Activated naive CD8-positive, alpha-beta T cell (primary cell): ENCODE results near the gene CRY2.

Experiments
- H3K27ac Mint-ChIP-seq: one replicate; pipeline ENCODE4 v1.8.0; 2021; ENCODE audit warnings: mixed read lengths
- H3K27me3 Mint-ChIP-seq: one replicate; pipeline ENCODE4 v1.8.0; 2021; ENCODE audit warnings: mixed read lengths
- H3K36me3 Mint-ChIP-seq: one replicate; pipeline ENCODE4 v1.8.0; 2021; ENCODE audit warnings: mixed read lengths
- H3K4me1 Mint-ChIP-seq: one replicate; pipeline ENCODE4 v1.8.0; 2021; ENCODE audit warnings: low read depth, mixed read lengths
- H3K4me3 Mint-ChIP-seq: one replicate; pipeline ENCODE4 v1.8.0; 2021; ENCODE audit warnings: mild to moderate bottlenecking, mixed read lengths
- H3K9me3 Mint-ChIP-seq: one replicate; pipeline ENCODE4 v1.8.0; 2021; ENCODE audit warnings: low read depth, mixed read lengths

Gene CRY2

DNA sequence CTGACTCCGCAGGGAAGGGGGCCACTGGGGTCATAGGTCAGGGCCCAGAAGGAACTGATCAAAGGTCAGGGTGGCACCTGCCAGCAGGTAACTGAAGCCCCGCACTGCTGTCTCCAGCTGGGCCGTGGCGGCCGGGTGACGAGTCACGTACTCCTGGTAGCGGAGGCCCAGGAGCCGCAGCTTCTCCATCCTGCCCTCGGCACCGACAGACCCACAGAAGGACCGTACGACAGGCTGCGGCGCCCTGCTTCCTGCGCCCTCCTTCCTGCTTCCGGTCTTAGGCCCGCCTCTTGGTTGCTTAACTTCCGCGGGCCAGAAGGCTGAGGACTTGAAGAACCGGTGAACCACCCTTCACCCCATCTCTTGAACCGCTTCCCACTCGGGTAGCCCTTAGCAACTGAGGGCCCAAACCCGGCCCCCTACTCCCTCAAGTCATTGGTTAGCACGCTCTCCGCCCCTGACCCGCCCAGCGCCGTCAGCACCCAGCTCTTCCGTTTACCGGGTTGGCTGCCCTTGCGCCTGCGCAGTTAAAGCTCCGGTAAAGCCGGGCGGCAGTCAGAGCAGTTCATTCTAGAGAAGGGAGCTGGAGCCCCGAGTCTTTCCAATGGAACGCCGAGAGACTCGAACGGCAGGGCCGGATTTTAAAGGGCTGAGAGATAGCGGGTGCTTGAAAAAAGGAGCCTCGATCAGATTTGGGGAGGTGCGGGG lies 70.5 kb downstream of the CRY2 start, which contains the start of gene PEX16:
TSS of gene PEX16 (minus strand) at position 255 of the 708 bp plus-strand sequence. CDS start at position 189, 66 bp downstream.
- Mint-ChIP-seq H3K4me1 (peaks cover 37% of the 10 kb centered on the region), H3K27me3 (no peaks in the 10 kb centered on the region), H3K4me3 (peak within 1 kb of the TSS; percentile 95), H3K36me3 (no peaks in the 10 kb centered on the region), H3K9me3 (no peaks in the 10 kb centered on the region), H3K27ac (peak within 1 kb of the TSS; percentile 97)

DNA sequence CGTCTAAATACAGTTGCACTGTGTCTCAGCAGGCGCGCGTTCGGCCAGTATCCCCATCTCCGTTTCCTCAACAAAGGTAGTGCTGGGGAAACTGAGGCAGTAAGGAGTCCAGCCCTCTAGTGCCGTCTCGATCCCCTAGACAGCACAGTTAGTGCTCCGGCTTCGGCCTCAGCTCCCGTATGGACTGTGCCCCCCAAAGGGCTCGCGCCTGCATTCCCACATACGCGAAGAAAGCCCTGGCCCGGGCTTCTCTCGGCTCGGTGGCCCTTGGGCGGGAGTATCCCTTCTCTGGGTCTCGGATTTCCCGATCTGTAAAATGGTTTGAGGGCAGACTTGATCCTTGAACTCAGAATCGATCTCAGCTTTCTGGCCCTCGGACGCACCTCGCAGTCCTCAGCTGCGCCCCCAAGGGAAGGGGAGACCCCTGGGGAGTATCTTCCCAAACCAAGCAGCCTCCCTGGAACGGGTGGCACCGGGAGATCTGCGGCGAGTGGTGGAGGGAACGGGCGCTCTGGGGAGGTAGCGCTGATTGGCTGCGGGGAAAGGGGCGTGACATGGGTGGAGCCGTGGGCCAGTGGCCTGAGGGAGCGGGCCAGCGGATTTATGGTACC lies 71.2 kb downstream of the CRY2 start:
- H3K27me3 Mint-ChIP-seq: no peaks in the 10 kb centered on the region
- no peaks in the 10 kb centered on the region for H3K36me3 Mint-ChIP-seq
- no peaks in the 10 kb centered on the region for H3K9me3 Mint-ChIP-seq
- H3K4me3 Mint-ChIP-seq: peak overlapping the region; percentile 95
- peaks cover 41% of the 10 kb centered on the region for H3K4me1 Mint-ChIP-seq
- H3K27ac Mint-ChIP-seq: peak overlapping the region; percentile 97

DNA sequence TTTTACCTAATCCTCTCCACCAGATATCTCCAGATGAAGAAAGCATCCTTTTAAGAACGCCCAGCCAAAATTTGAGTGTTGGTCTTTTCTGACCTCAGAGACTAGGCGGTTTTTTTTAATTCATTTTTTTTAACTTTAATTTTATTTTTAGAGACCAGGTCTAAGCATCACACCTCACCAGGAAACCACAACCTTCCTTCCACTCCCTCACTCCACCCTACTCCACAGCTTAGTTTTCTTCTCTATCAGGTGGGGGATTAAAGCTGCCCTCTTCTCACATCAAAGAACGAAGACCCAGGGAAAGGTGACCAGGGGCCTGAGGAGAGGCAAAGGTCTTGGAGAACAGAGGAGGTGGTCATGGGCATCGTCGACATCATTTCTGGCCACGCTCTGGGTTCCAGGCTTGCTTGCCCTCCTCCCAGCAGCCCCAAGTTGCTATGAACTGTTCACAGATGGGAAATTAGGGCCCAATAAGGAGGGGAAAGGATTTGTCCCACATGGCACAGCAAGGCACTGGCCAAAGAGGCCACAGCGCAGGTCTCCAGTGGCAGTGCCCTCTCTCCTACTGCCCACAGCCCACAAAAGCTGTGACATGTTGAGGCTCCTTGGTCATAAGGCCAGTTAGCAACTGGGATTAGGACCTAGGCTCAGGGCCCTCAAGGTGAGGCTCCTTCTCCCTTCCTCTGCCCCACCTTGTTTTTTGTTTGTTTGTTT lies 71.8 kb downstream of the CRY2 start:
- peak overlapping the region; percentile 97 for H3K27ac Mint-ChIP-seq
- no peaks in the 10 kb centered on the region for H3K9me3 Mint-ChIP-seq
- no peaks in the 10 kb centered on the region for H3K36me3 Mint-ChIP-seq
- H3K4me3 Mint-ChIP-seq: peak overlapping the region; percentile 95
- H3K4me1 Mint-ChIP-seq: peaks cover 43% of the 10 kb centered on the region
- no peaks in the 10 kb centered on the region for H3K27me3 Mint-ChIP-seq

DNA sequence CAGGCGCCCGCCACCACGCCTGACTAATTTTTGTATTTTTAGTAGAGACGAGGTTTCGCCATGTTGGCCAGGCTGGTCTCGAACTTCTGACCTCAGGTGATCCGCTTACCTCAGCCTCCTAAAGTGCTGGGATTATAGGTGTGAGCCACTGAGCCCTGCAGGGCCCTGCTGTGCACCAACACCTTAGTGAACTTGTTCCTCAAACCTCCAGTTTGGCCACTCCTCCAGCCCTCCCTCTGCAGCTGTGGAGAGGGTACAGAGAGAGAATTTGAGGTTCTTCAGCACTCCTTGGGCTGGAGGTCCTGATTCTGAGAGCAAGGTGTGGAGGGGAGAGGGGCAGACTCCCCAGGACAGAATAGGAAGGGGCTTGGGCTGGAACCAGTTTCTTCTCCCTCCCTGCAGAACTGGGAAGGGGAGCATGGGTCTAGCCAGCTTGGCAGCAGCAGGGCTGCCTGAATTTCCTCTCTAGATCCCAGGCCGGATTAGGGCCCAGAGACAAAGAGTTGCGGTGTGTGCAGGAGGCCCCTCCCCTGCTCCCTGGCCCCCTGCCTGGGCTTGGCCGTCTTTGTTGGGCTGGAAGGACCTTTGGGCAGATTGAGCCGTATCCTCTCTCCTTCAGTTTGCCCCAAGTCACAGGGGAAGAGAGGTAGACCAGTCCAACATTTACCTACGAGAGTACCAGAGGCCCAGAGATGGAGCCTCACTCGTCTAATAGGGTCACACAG lies 72.7 kb downstream of the CRY2 start:
- H3K36me3 Mint-ChIP-seq: no peaks in the 10 kb centered on the region
- no peak overlapping the region for H3K27ac Mint-ChIP-seq
- H3K9me3 Mint-ChIP-seq: no peaks in the 10 kb centered on the region
- H3K4me3 Mint-ChIP-seq: no peak overlapping the region
- H3K4me1 Mint-ChIP-seq: peaks cover 46% of the 10 kb centered on the region
- no peaks in the 10 kb centered on the region for H3K27me3 Mint-ChIP-seq

DNA sequence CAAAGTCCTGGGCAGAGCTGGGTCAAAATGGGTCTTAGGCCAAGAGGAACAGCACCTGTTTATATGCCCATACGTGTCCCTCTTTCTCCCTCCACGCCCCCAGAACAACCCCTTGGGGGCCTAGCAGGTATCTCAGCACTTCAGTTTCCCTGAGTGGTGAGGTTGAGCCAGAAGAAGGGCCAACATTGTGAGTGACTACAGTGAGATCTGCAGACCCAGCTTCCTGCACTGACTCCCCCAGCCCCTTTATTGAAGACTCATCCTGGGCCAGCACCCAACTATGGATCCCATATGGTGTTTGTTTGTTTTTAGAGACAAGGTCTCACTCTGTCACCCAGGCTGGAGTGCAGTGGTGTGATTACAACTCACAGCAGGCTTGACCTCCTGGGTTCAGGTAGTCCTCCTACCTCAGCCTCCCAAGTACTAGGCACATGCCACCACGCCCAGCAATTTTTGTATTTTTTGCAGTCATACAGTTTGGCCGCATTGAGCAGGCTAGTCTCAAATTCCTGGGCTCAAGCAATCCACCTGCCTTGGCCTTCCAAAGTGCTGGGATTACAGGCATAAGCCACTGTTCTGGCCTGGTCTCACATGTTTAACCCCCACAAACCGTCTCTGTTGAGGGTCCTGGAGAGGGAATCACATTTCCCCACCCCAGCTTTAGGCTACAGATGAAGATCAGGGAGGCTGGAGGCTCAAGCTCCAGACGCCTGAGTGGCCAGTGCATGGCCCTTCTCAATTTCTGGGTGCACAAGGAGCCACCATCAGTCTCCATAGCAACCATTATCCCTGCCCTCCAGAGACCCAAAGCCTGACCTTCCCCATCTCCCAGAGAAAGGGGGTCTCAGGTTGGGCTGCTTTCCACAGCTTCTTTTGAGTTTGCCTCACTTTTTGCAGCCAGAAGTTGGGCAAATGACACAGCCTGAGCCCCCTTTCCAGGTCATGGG lies 73.5 kb downstream of the CRY2 start:
- H3K4me1 Mint-ChIP-seq: peaks cover 40% of the 10 kb centered on the region
- no peaks in the 10 kb centered on the region for H3K9me3 Mint-ChIP-seq
- H3K27ac Mint-ChIP-seq: peak overlapping the region; percentile 64
- H3K36me3 Mint-ChIP-seq: no peaks in the 10 kb centered on the region
- peak overlapping the region; percentile 78 for H3K4me3 Mint-ChIP-seq
- no peaks in the 10 kb centered on the region for H3K27me3 Mint-ChIP-seq

DNA sequence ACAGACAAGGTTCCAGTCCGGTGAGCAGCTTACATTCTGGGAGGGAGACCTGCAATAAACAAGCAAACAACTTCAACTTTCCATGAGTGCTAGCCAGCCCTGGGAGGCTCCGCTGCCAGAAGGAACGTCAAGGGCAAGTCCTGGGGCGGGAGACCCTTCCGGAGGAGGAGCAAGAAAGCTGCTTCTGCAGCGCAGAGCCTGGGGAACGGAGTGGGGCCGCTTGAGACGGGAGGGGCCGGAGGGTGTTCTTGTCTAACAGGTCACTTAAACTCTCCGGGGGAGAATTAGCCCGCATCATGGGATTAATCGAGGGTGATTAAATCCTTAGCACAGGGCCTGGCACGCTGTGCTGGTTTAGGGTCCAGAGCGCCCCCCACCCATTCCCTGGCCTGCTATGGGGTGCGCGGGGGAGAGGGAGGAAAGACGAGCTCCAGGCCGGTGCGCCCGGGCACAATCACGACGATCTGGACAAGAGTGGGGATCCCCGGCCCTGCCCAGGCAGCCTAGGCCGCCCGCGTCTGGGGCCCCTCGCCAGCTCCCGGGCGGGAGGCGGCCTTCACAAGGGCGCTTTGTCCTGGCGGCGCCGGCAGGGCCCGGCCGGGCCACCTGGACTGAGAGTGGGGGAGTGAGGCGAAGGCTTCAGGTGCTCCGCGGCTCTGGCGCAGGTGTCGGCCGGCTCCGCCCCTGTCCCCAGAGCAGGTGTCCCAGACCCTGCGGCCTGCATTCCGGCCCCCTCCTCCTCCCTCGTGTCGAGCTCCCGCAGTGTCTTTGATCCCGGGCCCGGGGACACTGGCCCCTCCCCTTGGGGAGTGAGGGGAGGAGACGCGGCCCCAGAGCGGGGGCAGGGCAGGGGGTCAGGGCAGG lies 74.5 kb downstream of the CRY2 start:
- Mint-ChIP-seq H3K4me3 (peak overlapping the region; percentile 78), H3K27me3 (no peaks in the 10 kb centered on the region), H3K36me3 (no peaks in the 10 kb centered on the region), H3K27ac (peak overlapping the region; percentile 64), H3K9me3 (no peaks in the 10 kb centered on the region), H3K4me1 (peaks cover 32% of the 10 kb centered on the region)

DNA sequence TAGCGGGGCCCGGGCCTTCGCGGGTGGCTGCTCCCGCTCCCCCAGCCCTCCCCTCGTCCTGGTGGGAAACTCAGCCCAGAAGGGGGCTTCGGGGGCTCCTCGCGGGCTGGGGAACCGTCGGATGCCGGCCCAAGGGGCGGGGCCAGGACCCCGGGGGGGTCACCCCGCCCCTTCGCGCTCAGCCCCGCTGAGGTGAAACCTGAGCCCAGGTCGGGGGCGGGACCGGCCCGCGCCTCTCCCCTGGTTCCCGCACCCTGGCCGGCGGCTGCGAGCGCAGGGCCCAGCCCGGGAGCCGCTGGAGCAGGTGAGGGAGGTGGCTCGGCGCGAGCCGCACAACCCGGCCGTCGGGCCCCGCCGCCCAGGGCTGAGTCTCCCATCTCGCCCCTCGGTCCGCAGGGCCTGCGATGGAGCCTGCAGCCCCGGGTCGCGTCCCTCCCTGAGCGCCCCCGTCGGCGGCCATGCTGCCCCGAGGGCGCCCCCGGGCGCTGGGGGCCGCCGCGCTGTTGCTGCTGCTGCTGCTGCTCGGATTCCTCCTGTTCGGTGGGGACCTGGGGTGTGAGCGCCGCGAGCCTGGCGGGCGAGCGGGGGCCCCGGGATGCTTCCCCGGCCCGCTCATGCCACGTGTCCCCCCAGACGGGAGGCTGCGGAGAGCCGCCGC lies 75.3 kb downstream of the CRY2 start, which contains the start of gene LARGE2:
TSS of gene LARGE2 (plus strand) at position 232 of the 658 bp plus-strand sequence. CDS start at position 459, 227 bp downstream.
- Mint-ChIP-seq H3K4me3 (peak within 1 kb of the TSS; percentile 80), H3K9me3 (no peaks in the 10 kb centered on the region), H3K27me3 (no peaks in the 10 kb centered on the region), H3K27ac (peak within 1 kb of the TSS; percentile 64), H3K36me3 (no peaks in the 10 kb centered on the region), H3K4me1 (peaks cover 34% of the 10 kb centered on the region)

DNA sequence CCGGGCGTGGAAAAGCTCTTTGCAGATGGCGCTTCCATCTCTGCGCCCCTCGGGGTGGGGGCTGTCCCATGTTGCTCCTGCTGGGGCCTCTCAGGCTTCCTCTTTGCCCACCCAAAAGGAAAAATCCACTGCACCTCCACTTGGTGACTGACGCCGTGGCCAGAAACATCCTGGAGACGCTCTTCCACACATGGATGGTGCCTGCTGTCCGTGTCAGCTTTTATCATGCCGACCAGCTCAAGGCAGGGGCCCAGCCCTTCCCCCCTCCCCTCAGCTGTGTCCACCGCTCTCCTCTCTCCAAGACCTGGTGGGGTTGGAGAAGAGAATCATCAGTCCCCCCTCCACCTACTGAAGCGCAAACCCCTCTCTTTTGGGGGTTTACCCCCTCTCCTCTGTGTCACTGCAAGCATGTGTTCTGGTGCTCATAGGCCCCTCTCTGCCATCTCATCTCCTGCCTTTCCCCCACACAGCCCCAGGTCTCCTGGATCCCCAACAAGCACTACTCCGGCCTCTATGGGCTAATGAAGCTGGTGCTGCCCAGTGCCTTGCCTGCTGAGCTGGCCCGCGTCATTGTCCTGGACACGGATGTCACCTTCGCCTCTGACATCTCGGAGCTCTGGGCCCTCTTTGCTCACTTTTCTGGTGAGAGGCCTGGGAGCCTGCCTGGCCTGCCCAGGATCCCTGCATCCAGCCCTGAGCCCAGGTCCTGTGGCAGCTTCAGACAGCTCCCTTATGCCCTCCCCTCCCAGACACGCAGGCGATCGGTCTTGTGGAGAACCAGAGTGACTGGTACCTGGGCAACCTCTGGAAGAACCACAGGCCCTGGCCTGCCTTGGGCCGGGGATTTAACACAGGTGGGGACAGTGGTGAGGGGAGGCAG lies 77.0 kb downstream of the CRY2 start:
- H3K36me3 Mint-ChIP-seq: no peaks in the 10 kb centered on the region
- no peaks in the 10 kb centered on the region for H3K9me3 Mint-ChIP-seq
- peak overlapping the region; percentile 51 for H3K4me3 Mint-ChIP-seq
- peaks cover 26% of the 10 kb centered on the region for H3K4me1 Mint-ChIP-seq
- no peak overlapping the region for H3K27ac Mint-ChIP-seq
- H3K27me3 Mint-ChIP-seq: no peaks in the 10 kb centered on the region

DNA sequence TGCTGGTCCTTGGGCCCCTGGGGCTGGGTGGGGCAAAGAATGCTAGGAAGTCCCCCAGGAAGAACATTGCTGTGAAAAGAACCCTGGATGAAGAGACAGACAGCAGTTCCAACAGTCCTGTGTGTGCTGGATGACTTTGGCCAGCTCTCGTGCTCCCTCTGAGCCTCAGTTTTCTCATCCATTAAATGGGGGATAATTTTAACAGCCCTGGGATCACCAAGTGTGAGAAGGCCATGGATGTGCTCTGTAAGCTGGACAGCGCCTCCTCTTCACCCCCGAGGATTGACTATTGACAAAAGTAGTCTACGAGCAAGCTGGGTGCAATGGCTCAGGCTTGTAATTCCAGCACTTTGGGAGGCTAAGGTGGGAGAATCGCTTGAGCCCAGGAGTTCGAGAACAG lies 77.7 kb downstream of the CRY2 start:
- H3K27ac Mint-ChIP-seq: no peak overlapping the region
- no peaks in the 10 kb centered on the region for H3K9me3 Mint-ChIP-seq
- H3K4me1 Mint-ChIP-seq: peaks cover 23% of the 10 kb centered on the region
- no peaks in the 10 kb centered on the region for H3K36me3 Mint-ChIP-seq
- no peak overlapping the region for H3K4me3 Mint-ChIP-seq
- no peaks in the 10 kb centered on the region for H3K27me3 Mint-ChIP-seq

DNA sequence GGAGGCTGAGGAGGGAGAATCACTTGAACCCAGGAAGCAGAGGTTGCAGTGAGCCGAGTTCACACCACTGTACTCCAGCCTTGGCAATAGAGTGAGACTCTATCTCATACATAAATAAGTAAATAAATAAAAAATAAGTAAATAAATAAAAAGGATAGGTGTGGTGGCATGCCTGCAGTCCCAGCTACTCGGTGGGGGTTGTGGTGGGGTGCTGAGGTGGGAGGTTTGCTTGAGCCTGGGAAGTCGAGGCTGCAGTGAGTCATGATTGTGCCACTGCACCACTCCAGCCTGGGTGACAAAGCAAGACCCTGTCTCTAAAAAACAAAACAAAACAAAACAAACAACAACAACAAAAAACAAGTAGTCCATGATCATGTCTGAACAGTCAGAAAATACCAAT lies 78.3 kb downstream of the CRY2 start:
- H3K9me3 Mint-ChIP-seq: no peaks in the 10 kb centered on the region
- H3K4me3 Mint-ChIP-seq: no peak overlapping the region
- H3K27me3 Mint-ChIP-seq: no peaks in the 10 kb centered on the region
- H3K27ac Mint-ChIP-seq: no peak overlapping the region
- H3K4me1 Mint-ChIP-seq: peaks cover 29% of the 10 kb centered on the region
- H3K36me3 Mint-ChIP-seq: no peaks in the 10 kb centered on the region

DNA sequence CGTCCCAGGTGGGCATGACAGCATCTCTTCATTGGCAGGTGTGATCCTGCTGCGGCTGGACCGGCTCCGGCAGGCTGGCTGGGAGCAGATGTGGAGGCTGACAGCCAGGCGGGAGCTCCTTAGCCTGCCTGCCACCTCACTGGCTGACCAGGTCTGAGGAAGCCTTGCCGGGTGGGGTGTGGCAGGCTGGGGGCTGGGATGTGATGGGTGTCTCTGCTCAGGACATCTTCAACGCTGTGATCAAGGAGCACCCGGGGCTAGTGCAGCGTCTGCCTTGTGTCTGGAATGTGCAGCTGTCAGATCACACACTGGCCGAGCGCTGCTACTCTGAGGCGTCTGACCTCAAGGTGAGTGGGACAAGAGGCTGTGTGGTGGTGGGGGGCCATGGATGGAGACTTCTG lies 78.7 kb downstream of the CRY2 start:
- H3K27me3 Mint-ChIP-seq: no peaks in the 10 kb centered on the region
- no peak overlapping the region for H3K4me3 Mint-ChIP-seq
- H3K27ac Mint-ChIP-seq: no peak overlapping the region
- no peaks in the 10 kb centered on the region for H3K36me3 Mint-ChIP-seq
- H3K9me3 Mint-ChIP-seq: no peaks in the 10 kb centered on the region
- peaks cover 32% of the 10 kb centered on the region for H3K4me1 Mint-ChIP-seq
